Esophagus muscularis mucosa (tissue), 4 donors: ENCODE data around the gene RNLS.

ENCODE experiments used
- CTCF ChIP-seq, 3 experiments: fragments of 200-600 bp in 2 of 3; fragments of 450-650 bp in 1 of 3; sonication (generic) in 2 of 3; IDR thresholded peaks; one replicate each; pipeline ENCODE4 v1.5.1; 2017 to 2019; ENCODE audit warnings: antibody characterized with exemption in 3 of 3, mild to moderate bottlenecking in 2 of 3, moderate library complexity in 1 of 3
- EP300 ChIP-seq: sonication (generic); formaldehyde crosslinking; IDR thresholded peaks from one replicate; pipeline ENCODE4 v1.6.1; 2017; ENCODE audit warnings: antibody characterized with exemption
- POLR2A ChIP-seq: fragments of 450-650 bp; IDR thresholded peaks from one replicate; pipeline ENCODE4 v1.6.1; 2017; ENCODE audit warnings: antibody characterized with exemption, moderate library complexity, mild to moderate bottlenecking, low read depth
- POLR2AphosphoS5 ChIP-seq, 2 donors: sonication (generic); formaldehyde crosslinking; IDR thresholded peaks; one replicate each; pipeline ENCODE4 v1.6.1; 2017; ENCODE audit warnings: antibody characterized with exemption in 2 of 2

- TF ChIP-seq POLR2AphosphoS5 (IDR thresholded peaks at IDR 0.05): no peak
- TF ChIP-seq CTCF (IDR thresholded peaks at IDR 0.05): no peak
- TF ChIP-seq POLR2A: no peak
- TF ChIP-seq EP300: no peak
Measured at GRCh38 chr10:88315755-88316154, 267.4 kb downstream of the RNLS start.
